ENCODE results near the gene GREB1. TPM values are rescaled to one million over a fixed set of nuclear protein-coding genes. Genes with fewer than 3 reads are reported as not detected.

The GREB1 gene
- total and polyA plus RNA-seq, 9 donors = 104 to 723 (median 232) TPM

- WGBS, 3 donors = 5 to 10% (median 8%) methylated on average over 18 of the region's 18 CpGs
- TF ChIP-seq CTCF (IDR thresholded peaks at IDR 0.05) (no peak), POLR2A (IDR thresholded peaks at IDR 0.05) (no peak), EP300 (IDR thresholded peaks at IDR 0.05) (no peak)
- Histone ChIP-seq H3K27me3 (no peaks in the 10 kb centered on the region), H3K4me3 (peak overlapping the region; percentile 38), H3K4me1 (ENCODE audit: insufficient read depth) (peaks cover 12% of the 10 kb centered on the region), H3K36me3 (no peaks in the 10 kb centered on the region), H3K27ac (peak overlapping the region; percentile 68 to 87), H3K9me3 (no peaks in the 10 kb centered on the region)
- intact Hi-C loops (cut with DNase I) = loop anchor here in 3 of 4 donors (2.0 to 5.0 kb wide), 3 partner anchors 38 to 57 kb away; no protein-coding TSS in a partner anchor
- peak; percentile 75 to 90 (median 80) for DNase-seq
These were observed 5.7 kb downstream of the GREB1 start for GRCh38 chr2:11539317-11540147.

GRCh38 chr2:11540148-11540995 lies 6.5 kb downstream of the GREB1 start:
- whole genome bisulfite sequencing, 3 donors = 12 to 19% (median 13%) methylated on average over 12 of the region's 12 CpGs
- peak in 3 of 5 donors; percentile 60 to 71 (median 61) for DNase-seq
- intact Hi-C loops (cut with DNase I) = loop anchor here in 2 of 4 donors (5.0 kb wide), 2 partner anchors 37 to 58 kb away; no protein-coding TSS in a partner anchor
- Histone ChIP-seq H3K4me1 (ENCODE audit: insufficient read depth) (peaks cover 12% of the 10 kb centered on the region), H3K9me3 (no peaks in the 10 kb centered on the region), H3K27me3 (no peaks in the 10 kb centered on the region), H3K36me3 (no peaks in the 10 kb centered on the region), H3K4me3 (peak overlapping the region; percentile 38), H3K27ac (peak overlapping the region; percentile 68 to 87)
- TF ChIP-seq POLR2A (IDR thresholded peaks at IDR 0.05) = no peak
- no peak for TF ChIP-seq CTCF (IDR thresholded peaks at IDR 0.05)

- Histone ChIP-seq H3K36me3 (no peaks in the 10 kb centered on the region), H3K27me3 (no peaks in the 10 kb centered on the region), H3K4me1 (ENCODE audit: insufficient read depth) (peaks cover 10% of the 10 kb centered on the region), H3K27ac (peak overlapping the region; percentile 68 to 87), H3K9me3 (no peaks in the 10 kb centered on the region), H3K4me3 (peak overlapping the region; percentile 38)
- TF ChIP-seq EP300 (IDR thresholded peaks at IDR 0.05) (no peak), CTCF (IDR thresholded peaks at IDR 0.05) (no peak), POLR2A (IDR thresholded peaks at IDR 0.05) (no peak)
- intact Hi-C loops (cut with DNase I) = loop anchor here in 2 of 4 donors (5.0 kb wide), 2 partner anchors 36 to 59 kb away; no protein-coding TSS in a partner anchor
- peak in 2 of 5 donors; percentile 61 to 76 for DNase-seq
- WGBS, 3 donors = 24 to 54% (median 30%) methylated on average over 11 of the region's 11 CpGs
These were observed 7.3 kb downstream of the GREB1 start for GRCh38 chr2:11540996-11541692.

All from ovary (tissue), 9 donors.